Measurements from ENCODE around the gene RNF214.
"Not testable (repeated sequence)": the region's sequence is repeated elsewhere in the genome, so short reads cannot be mapped to it uniquely, and the experiment has no call there.

Gene RNF214

GRCh38 chr11:117230286-117230961, 2.0 kb upstream of the RNF214 start:
- no peak for DNase-seq (ENCODE audit: low read depth in 2 of 2)

GRCh38 chr11:117230999-117231841, 1.3 kb upstream of the RNF214 start:
- no peak for DNase-seq (ENCODE audit: low read depth in 2 of 2)

- no peak for DNase-seq (ENCODE audit: low read depth in 2 of 2)
Measured at GRCh38 chr11:117231842-117232091, 704 bp upstream of the RNF214 start, which contains the start of gene PCSK7. Gene PCSK7, minus strand, starts transcription at chr11:117232073. Its CDS starts 2,229 bp downstream, at chr11:117229844.

- no peak for DNase-seq (ENCODE audit: low read depth in 2 of 2)
Measured at GRCh38 chr11:117232911-117233409, 489 bp downstream of the RNF214 start.

- DNase-seq (ENCODE audit: low read depth in 2 of 2): no peak
Measured at GRCh38 chr11:117238221-117238620, 5.8 kb downstream of the RNF214 start.

GRCh38 chr11:117239295-117239694, 6.8 kb downstream of the RNF214 start:
- peak; percentile 68 to 69 for DNase-seq (ENCODE audit: low read depth in 2 of 2)

- DNase-seq (ENCODE audit: low read depth in 2 of 2): no peak
Measured at GRCh38 chr11:117248341-117248740, 15.9 kb downstream of the RNF214 start.

- no peak for DNase-seq (ENCODE audit: low read depth in 2 of 2)
Measured at GRCh38 chr11:117249571-117249970, 17.1 kb downstream of the RNF214 start.

GRCh38 chr11:117251506-117251905, 19.0 kb downstream of the RNF214 start:
- DNase-seq (ENCODE audit: low read depth in 2 of 2): no peak

- DNase-seq (ENCODE audit: low read depth in 2 of 2): no peak
Measured at GRCh38 chr11:117255966-117256365, 23.5 kb downstream of the RNF214 start.

- DNase-seq (ENCODE audit: low read depth in 2 of 2): no peak
Measured at GRCh38 chr11:117256573-117256972, 24.1 kb downstream of the RNF214 start.

- no peak for DNase-seq (ENCODE audit: low read depth in 2 of 2)
Measured at GRCh38 chr11:117258576-117258975, 26.1 kb downstream of the RNF214 start.

- DNase-seq (ENCODE audit: low read depth in 2 of 2): peak; percentile 72 to 73
Measured at GRCh38 chr11:117259417-117259816, 26.9 kb downstream of the RNF214 start.

GRCh38 chr11:117264624-117265323, 32.3 kb downstream of the RNF214 start:
- DNase-seq (ENCODE audit: low read depth in 2 of 2): not testable (repeated sequence)

GRCh38 chr11:117265745-117266144, 33.3 kb downstream of the RNF214 start:
- no peak for DNase-seq (ENCODE audit: low read depth in 2 of 2)

GRCh38 chr11:117269856-117270255, 37.4 kb downstream of the RNF214 start:
- DNase-seq (ENCODE audit: low read depth in 2 of 2): no peak

GRCh38 chr11:117271208-117271607, 38.7 kb downstream of the RNF214 start:
- no peak for DNase-seq (ENCODE audit: low read depth in 2 of 2)

- not testable (repeated sequence) for DNase-seq (ENCODE audit: low read depth in 2 of 2)
Measured at GRCh38 chr11:117272175-117272574, 39.7 kb downstream of the RNF214 start.

- peak; percentile 75 to 78 for DNase-seq (ENCODE audit: low read depth in 2 of 2)
Measured at GRCh38 chr11:117273550-117274289, 41.2 kb downstream of the RNF214 start.

- no peak for DNase-seq (ENCODE audit: low read depth in 2 of 2)
Measured at GRCh38 chr11:117278347-117278746, 45.9 kb downstream of the RNF214 start.

GRCh38 chr11:117279711-117280376, 47.4 kb downstream of the RNF214 start:
- no peak for DNase-seq (ENCODE audit: low read depth in 2 of 2)

Data from fibroblast of skin of left quadriceps (primary cell).